Neural crest cell (in vitro differentiated cells): ENCODE data around the gene HAT1. TPM values are rescaled to one million over a fixed set of nuclear protein-coding genes. Genes with fewer than 3 reads are reported as not detected.

ENCODE experiments used
- DNase-seq: peaks from one replicate; pipeline ENCODE4 v3.0.0; 2021; ENCODE audit warnings: low read depth, mixed read lengths, low spot score
- H3K27ac Mint-ChIP-seq: one replicate; pipeline ENCODE4 v1.8.0; 2021; ENCODE audit warnings: mild to moderate bottlenecking, mixed read lengths; ENCODE audit not compliant: unreplicated experiment
- H3K27me3 Mint-ChIP-seq: 2 replicates; pipeline ENCODE4 v1.8.0; 2021; ENCODE audit warnings: low read depth, mild to moderate bottlenecking, mixed read lengths
- H3K36me3 Mint-ChIP-seq: 2 replicates; pipeline ENCODE4 v1.8.0; 2021; ENCODE audit warnings: low read depth, mild to moderate bottlenecking, mixed read lengths
- H3K4me1 Mint-ChIP-seq: 2 replicates; pipeline ENCODE4 v1.8.0; 2021; ENCODE audit warnings: mixed read lengths
- H3K4me3 Mint-ChIP-seq: one replicate; pipeline ENCODE4 v1.8.0; 2021; ENCODE audit warnings: mild to moderate bottlenecking, mixed read lengths
- H3K9me3 Mint-ChIP-seq: 2 replicates; pipeline ENCODE4 v1.8.0; 2021; ENCODE audit warnings: mixed read lengths
- long read RNA-seq: library from polyadenylated mRNA; unstranded; transcript quantifications from one replicate; pipeline ENCODE4 v2.0.0, GENCODE V29; 2020
- total RNA-seq: library from RNA; stranded (reverse); gene quantifications from 2 replicates; pipeline ENCODE4 v1.2.1, GENCODE V29; 2021
- TF ChIP-seq, protein P1 (sequence below): fragments of 200-600 bp; sonication (generic); conservative IDR thresholded peaks from 2 replicates; pipeline ENCODE4 v1.5.0; 2021; ENCODE audit warnings: antibody characterized with exemption, mild to moderate bottlenecking

The HAT1 gene
- total RNA-seq = 70.8 and 77.7 TPM in 2 replicates
- long read RNA-seq, transcript HAT1-203 (10 exons, 1,567 nt) = minor isoform, 11 of 440 reads
- long read RNA-seq, transcript HAT1-201 (11 exons, 1,626 nt) = major isoform, 372 of 440 reads
- long read RNA-seq, partial matches to known transcripts = 27 of 440 reads
- long read RNA-seq, other reads (novel, unspliced or antisense) = 30 of 440 reads

DNA sequence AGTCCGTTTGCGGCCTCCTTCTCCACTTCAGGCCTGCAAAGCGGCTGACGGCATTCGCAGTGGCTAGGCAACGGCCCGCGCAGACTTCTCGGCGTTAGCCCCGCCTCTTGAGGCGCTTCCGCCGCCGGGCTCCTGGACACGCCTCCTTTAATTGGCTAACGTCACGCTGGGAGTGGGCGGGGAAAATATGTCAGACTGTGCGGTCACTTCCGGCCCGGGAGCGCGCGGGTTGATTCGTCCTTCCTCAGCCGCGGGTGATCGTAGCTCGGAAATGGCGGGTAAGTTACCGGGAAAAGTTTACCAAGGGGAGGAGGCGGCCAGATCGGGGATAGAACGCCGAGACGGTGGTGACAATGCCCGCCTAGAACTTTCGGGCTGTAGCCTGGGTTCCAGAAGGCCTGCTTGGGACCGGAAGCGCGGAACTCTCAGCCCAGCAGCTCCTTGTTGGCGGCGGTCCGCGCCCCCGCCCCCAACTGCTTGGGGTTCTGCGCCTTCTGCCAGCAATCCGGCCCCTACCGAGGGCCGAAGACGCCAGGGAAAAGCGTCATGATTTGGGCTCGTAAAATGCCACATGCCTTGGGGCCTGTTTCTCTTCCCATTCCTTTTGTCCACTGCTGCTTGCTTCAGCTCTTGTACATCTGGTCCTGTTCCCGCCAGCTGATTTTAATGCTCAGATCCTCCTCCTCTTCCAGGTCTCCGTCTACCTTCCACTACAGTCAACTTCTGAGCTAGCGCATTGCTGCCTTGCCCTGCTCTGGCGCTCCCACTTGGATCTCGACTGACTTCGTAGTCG is at the start of gene HAT1:
Gene HAT1, plus strand, starts transcription at position 232 of the 793 bp plus-strand sequence. Its CDS starts 40 bp downstream, at position 272.
- Mint-ChIP-seq H3K9me3 (no peaks in the 10 kb centered on the region), H3K27ac (peak within 1 kb of the TSS; percentile 97)

GRCh38 chr2:171874517-171874916 is 47.7 kb upstream of the HAT1 start:
- Mint-ChIP-seq H3K4me1 (peaks cover 9% of the 10 kb centered on the region), H3K9me3 (peaks cover 3% of the 10 kb centered on the region), H3K27me3 (no peaks in the 10 kb centered on the region), H3K27ac (peak overlapping the region; percentile 43), H3K4me3 (no peak overlapping the region), H3K36me3 (peaks cover 17% of the 10 kb centered on the region)
- TF ChIP-seq, protein P1, sequence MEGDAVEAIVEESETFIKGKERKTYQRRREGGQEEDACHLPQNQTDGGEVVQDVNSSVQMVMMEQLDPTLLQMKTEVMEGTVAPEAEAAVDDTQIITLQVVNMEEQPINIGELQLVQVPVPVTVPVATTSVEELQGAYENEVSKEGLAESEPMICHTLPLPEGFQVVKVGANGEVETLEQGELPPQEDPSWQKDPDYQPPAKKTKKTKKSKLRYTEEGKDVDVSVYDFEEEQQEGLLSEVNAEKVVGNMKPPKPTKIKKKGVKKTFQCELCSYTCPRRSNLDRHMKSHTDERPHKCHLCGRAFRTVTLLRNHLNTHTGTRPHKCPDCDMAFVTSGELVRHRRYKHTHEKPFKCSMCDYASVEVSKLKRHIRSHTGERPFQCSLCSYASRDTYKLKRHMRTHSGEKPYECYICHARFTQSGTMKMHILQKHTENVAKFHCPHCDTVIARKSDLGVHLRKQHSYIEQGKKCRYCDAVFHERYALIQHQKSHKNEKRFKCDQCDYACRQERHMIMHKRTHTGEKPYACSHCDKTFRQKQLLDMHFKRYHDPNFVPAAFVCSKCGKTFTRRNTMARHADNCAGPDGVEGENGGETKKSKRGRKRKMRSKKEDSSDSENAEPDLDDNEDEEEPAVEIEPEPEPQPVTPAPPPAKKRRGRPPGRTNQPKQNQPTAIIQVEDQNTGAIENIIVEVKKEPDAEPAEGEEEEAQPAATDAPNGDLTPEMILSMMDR = no peak
- DNase-seq = no peak

More for the DNA sequence above, at the start of gene HAT1:
- Mint-ChIP-seq H3K4me1 (peaks cover 34% of the 10 kb centered on the region), H3K4me3 (peak within 1 kb of the TSS; percentile 98), H3K36me3 (peaks cover 2% of the 10 kb centered on the region), H3K27me3 (no peaks in the 10 kb centered on the region)
- TF ChIP-seq, protein P1 = no peak
- peak; percentile 98 for DNase-seq

DNA sequence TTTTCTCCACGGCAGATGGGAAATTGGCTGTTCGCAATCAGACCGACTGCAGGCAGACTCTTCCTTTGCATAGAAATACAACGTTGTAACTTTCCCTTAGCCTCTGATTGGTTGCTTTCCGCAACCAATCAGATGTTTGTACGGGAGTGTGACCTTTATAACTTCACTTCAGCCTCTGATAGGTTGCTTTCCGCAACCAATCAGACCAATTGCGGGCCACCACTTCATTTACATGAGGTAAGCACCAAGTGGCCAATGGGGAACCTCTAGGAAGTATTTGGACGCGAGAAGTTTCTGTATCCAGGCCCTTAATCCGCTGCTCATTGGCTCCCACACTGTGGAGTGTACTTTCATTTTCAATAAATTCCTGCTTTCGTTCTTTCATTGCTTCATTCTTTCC is 47.3 kb upstream of the HAT1 start:
- peaks cover 9% of the 10 kb centered on the region for H3K4me1 Mint-ChIP-seq
- TF ChIP-seq, protein P1 = no peak
- H3K27ac Mint-ChIP-seq = peak overlapping the region; percentile 43
- no peak overlapping the region for H3K4me3 Mint-ChIP-seq
- DNase-seq = no peak
- peaks cover 3% of the 10 kb centered on the region for H3K9me3 Mint-ChIP-seq
- no peaks in the 10 kb centered on the region for H3K27me3 Mint-ChIP-seq
- H3K36me3 Mint-ChIP-seq = peaks cover 17% of the 10 kb centered on the region

GRCh38 chr2:171878481-171878993 is 43.7 kb upstream of the HAT1 start:
- no peak overlapping the region for H3K4me3 Mint-ChIP-seq
- peaks cover 9% of the 10 kb centered on the region for H3K4me1 Mint-ChIP-seq
- TF ChIP-seq, protein P1 = no peak
- DNase-seq = no peak
- peaks cover 3% of the 10 kb centered on the region for H3K9me3 Mint-ChIP-seq
- peaks cover 12% of the 10 kb centered on the region for H3K36me3 Mint-ChIP-seq
- H3K27ac Mint-ChIP-seq = peak overlapping the region; percentile 9
- H3K27me3 Mint-ChIP-seq = no peaks in the 10 kb centered on the region

DNA sequence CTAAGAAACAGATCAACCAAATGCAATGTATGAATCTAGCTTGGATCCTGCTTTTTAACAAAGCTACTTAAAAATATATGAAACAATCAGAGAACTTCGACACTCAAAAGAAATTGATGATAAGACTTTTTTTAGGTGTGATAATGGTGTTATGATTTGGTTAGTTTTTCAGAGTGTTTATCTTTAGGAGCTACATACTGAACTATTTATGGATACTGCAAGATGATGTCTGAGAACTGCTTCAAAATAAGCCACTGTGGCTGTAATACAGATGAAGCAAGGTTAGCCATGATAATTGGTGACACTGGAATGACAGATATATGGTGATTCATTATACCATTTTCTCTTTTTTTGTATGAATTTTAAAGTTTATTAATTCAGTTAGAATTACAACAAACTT is 42.4 kb upstream of the HAT1 start:
- Mint-ChIP-seq H3K4me3 (no peak overlapping the region), H3K27ac (no peak overlapping the region), H3K27me3 (no peaks in the 10 kb centered on the region), H3K9me3 (peaks cover 3% of the 10 kb centered on the region), H3K4me1 (peaks cover 9% of the 10 kb centered on the region), H3K36me3 (peaks cover 6% of the 10 kb centered on the region)
- no peak for DNase-seq
- TF ChIP-seq, protein P1 = no peak
